ENCODE measurements around the gene DNAI4. TPM values are rescaled to one million over a fixed set of nuclear protein-coding genes. Genes with fewer than 3 reads are reported as not detected.

Gene DNAI4
- total and polyA plus RNA-seq, 2 donors (not counting 1 experiment from before 2014, with no cell fraction given): 0.30 to 2.7 TPM

DNA sequence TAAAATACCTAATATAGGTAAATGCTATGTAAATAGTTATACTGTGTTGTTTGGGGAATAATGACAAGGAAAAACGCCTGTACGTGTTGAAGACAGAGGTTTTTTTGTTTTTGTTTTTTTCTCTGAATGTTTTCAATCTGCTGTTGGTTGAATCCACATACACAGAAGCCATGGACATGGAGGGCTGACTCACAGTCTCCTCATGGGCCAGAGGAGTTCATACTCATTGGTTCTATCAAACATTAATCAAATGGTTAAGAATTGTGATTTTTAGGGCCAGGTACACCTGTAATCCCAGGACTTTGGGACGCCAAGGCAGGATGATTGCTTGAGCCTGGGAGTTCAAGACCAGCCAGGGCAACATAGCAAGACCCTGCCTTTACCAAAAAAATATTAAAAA lies 20.7 kb upstream of the DNAI4 start:
- Histone ChIP-seq H3K9ac (ENCODE audit: low read length) (no peak overlapping the region), H3K4me1 (ENCODE audit: control insufficient read depth in 2 of 2, insufficient read depth in 2 of 2, low read length in 2 of 2) (no peaks in the 10 kb centered on the region), H3K27me3 (replicated peaks in 1 of 4; ENCODE audit: control extremely low read depth in 1 of 4, control insufficient read depth in 3 of 4, insufficient read depth in 4 of 4, low read length in 3 of 4) (no peaks in the 10 kb centered on the region), H4K20me1 (ENCODE audit: control insufficient read depth, insufficient read depth, low read length, poor library complexity, severe bottlenecking) (peaks cover 62% of the 10 kb centered on the region), H3K4me2 (replicated peaks; ENCODE audit: low read depth, low read length, poor library complexity, severe bottlenecking) (no peak overlapping the region), H3K79me2 (ENCODE audit: control insufficient read depth, insufficient read depth, low read length) (peaks cover 56% of the 10 kb centered on the region), H2AFZ (ENCODE audit: insufficient read depth, low read depth, low read length, poor library complexity, severe bottlenecking) (no peak overlapping the region), H3K4me3 (ENCODE audit: control extremely low read depth in 1 of 5, extremely low read depth in 1 of 5, insufficient read depth in 1 of 5, low read depth in 2 of 5, low read length in 4 of 5) (no peak overlapping the region), H3K9me3 (ENCODE audit: control extremely low read depth in 1 of 3, control insufficient read depth in 2 of 3, insufficient read depth in 1 of 3, low read length in 2 of 3) (no peaks in the 10 kb centered on the region), H3K27ac (ENCODE audit: low read length in 2 of 2) (no peak overlapping the region), H3K36me3 (replicated peaks in 1 of 2; ENCODE audit: control extremely low read depth in 1 of 2, control insufficient read depth in 1 of 2, extremely low read depth in 1 of 2, insufficient read depth in 2 of 2, low read length in 1 of 2) (peaks cover 8 to 56% of the 10 kb centered on the region in 2 experiments)
- H3K9me3 Mint-ChIP-seq (ENCODE audit: insufficient read depth): no peaks in the 10 kb centered on the region
- peaks cover 7% of the 10 kb centered on the region for H3K4me1 Mint-ChIP-seq
- H3K4me3 Mint-ChIP-seq: no peak overlapping the region
- intact Hi-C loops (cut with micrococcal nuclease): no loop called here
- TF ChIP-seq CTCF (IDR thresholded peaks at IDR 0.05) (no peak), EZH2 (IDR thresholded peaks at IDR 0.05; ENCODE audit: borderline replicate concordance, insufficient read depth, low read depth, low read length, poor library complexity, severe bottlenecking) (no peak)
- DNase-seq (no peak), ATAC-seq (ENCODE audit: low read depth) (no peak)
- CTCF ChIA-PET: interaction anchor here (0.7 kb wide), 1 partner anchor 268 kb away, joined by 3 read pairs; no protein-coding TSS in a partner anchor
- H3K27ac Mint-ChIP-seq: no peak overlapping the region
- WGBS (ENCODE audit: insufficient coverage): no CpG with 5 or more reads among the region's 3 CpGs
- POLR2A ChIA-PET: no interaction called here
- no peaks in the 10 kb centered on the region for H3K27me3 Mint-ChIP-seq

DNA sequence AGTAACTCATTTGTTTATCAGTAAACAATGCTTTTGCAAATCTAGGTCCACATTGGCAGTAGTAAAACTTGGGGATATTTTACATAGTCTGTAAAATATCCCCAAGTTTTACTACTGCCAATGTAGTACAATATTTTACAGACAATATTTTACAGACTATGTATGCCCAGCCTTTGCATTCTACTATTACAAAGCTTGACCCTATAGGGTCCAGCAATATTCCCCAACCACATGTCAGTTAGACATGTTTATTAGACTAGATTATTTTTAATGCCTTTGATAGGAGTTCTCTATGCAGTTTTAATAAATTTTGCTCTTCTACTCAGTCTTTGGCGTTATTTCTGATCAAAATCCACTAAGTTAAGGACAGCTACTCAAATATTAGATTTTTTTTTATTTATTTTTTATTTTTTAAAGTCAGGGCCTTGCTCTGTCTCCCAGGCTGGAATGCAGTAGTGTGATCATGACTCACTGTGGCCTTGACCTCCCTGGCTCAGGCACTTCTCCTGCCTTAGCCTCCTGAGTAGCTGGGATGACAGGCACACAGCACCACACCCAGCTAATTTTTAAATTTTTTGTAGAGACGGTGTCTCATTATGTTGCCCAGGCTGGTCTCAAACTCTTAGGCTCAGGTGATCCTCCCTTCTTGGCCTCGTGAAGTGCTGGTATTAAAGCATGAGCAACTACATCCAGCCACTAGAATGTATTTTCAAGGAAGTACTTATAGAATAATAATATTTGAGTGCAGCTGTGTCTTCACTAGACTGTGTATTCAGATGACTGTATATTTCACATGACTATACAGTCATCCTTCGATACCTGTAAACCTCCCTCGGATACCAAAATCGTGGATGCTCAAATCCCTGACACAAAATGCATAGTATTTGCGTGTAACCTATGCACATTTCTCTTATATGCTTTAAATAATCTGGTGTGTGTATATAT lies 19.9 kb upstream of the DNAI4 start:
- intact Hi-C loops (cut with micrococcal nuclease): no loop called here
- POLR2A ChIA-PET: no interaction called here
- no peaks in the 10 kb centered on the region for H3K4me1 ChIP-seq (ENCODE audit: control insufficient read depth in 2 of 2, insufficient read depth in 2 of 2, low read length in 2 of 2)
- no peak overlapping the region for H3K4me2 ChIP-seq (replicated peaks; ENCODE audit: low read depth, low read length, poor library complexity, severe bottlenecking)
- DNase-seq (no peak), ATAC-seq (ENCODE audit: low read depth) (no peak)
- peaks cover 63% of the 10 kb centered on the region for H3K79me2 ChIP-seq (ENCODE audit: control insufficient read depth, insufficient read depth, low read length)
- no peak overlapping the region for H2AFZ ChIP-seq (ENCODE audit: insufficient read depth, low read depth, low read length, poor library complexity, severe bottlenecking)
- no peak for TF ChIP-seq CTCF (IDR thresholded peaks at IDR 0.05)
- no peak for TF ChIP-seq EZH2 (IDR thresholded peaks at IDR 0.05; ENCODE audit: borderline replicate concordance, insufficient read depth, low read depth, low read length, poor library complexity, severe bottlenecking)
- CTCF ChIA-PET: interaction anchor here (0.6 to 0.7 kb wide), 2 partner anchors 181 to 388 kb away, joined by 3 to 6 read pairs; no protein-coding TSS in a partner anchor
- no peak overlapping the region for H3K27ac ChIP-seq (ENCODE audit: low read length in 2 of 2)
- Mint-ChIP-seq H3K27ac (no peak overlapping the region), H3K9me3 (ENCODE audit: insufficient read depth) (no peaks in the 10 kb centered on the region), H3K4me1 (peaks cover 10% of the 10 kb centered on the region), H3K4me3 (no peak overlapping the region), H3K27me3 (no peaks in the 10 kb centered on the region)
- no peaks in the 10 kb centered on the region for H3K9me3 ChIP-seq (ENCODE audit: control extremely low read depth in 1 of 3, control insufficient read depth in 2 of 3, insufficient read depth in 1 of 3, low read length in 2 of 3)
- no peak overlapping the region for H3K4me3 ChIP-seq (ENCODE audit: control extremely low read depth in 1 of 5, extremely low read depth in 1 of 5, insufficient read depth in 1 of 5, low read depth in 2 of 5, low read length in 4 of 5)
- peaks cover 67% of the 10 kb centered on the region for H4K20me1 ChIP-seq (ENCODE audit: control insufficient read depth, insufficient read depth, low read length, poor library complexity, severe bottlenecking)
- H3K9ac ChIP-seq (ENCODE audit: low read length): no peak overlapping the region
- WGBS (ENCODE audit: insufficient coverage): no CpG with 5 or more reads among the region's 7 CpGs
- H3K27me3 ChIP-seq (replicated peaks in 1 of 4; ENCODE audit: control extremely low read depth in 1 of 4, control insufficient read depth in 3 of 4, insufficient read depth in 4 of 4, low read length in 3 of 4): no peaks in the 10 kb centered on the region
- peaks cover 8 to 57% of the 10 kb centered on the region in 2 experiments for H3K36me3 ChIP-seq (replicated peaks in 1 of 2; ENCODE audit: control extremely low read depth in 1 of 2, control insufficient read depth in 1 of 2, extremely low read depth in 1 of 2, insufficient read depth in 2 of 2, low read length in 1 of 2)

Measured in B cell (primary cell).